Esophagus mucosa (tissue), 1 donor: Measurements from ENCODE around the gene CNOT4. TPM values are rescaled to one million over a fixed set of nuclear protein-coding genes. Genes with fewer than 3 reads are reported as not detected.

Experiments
- ATAC-seq: fragments of 200-7000 bp; cut with Tn5 transposase; one replicate; pipeline ENCODE4 v1.9.1; 2020
- total RNA-seq: library from RNA; stranded (reverse); gene quantifications from one replicate; pipeline ENCODE4 v1.2.4, GENCODE V29; 2023
- donor health status: DM: yes; HTN: yes; CAD: no.

Gene CNOT4, protein sequence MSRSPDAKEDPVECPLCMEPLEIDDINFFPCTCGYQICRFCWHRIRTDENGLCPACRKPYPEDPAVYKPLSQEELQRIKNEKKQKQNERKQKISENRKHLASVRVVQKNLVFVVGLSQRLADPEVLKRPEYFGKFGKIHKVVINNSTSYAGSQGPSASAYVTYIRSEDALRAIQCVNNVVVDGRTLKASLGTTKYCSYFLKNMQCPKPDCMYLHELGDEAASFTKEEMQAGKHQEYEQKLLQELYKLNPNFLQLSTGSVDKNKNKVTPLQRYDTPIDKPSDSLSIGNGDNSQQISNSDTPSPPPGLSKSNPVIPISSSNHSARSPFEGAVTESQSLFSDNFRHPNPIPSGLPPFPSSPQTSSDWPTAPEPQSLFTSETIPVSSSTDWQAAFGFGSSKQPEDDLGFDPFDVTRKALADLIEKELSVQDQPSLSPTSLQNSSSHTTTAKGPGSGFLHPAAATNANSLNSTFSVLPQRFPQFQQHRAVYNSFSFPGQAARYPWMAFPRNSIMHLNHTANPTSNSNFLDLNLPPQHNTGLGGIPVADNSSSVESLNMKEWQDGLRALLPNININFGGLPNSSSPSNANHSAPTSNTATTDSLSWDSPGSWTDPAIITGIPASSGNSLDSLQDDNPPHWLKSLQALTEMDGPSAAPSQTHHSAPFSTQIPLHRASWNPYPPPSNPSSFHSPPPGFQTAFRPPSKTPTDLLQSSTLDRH
- total RNA-seq, result 15.9 TPM

DNA sequence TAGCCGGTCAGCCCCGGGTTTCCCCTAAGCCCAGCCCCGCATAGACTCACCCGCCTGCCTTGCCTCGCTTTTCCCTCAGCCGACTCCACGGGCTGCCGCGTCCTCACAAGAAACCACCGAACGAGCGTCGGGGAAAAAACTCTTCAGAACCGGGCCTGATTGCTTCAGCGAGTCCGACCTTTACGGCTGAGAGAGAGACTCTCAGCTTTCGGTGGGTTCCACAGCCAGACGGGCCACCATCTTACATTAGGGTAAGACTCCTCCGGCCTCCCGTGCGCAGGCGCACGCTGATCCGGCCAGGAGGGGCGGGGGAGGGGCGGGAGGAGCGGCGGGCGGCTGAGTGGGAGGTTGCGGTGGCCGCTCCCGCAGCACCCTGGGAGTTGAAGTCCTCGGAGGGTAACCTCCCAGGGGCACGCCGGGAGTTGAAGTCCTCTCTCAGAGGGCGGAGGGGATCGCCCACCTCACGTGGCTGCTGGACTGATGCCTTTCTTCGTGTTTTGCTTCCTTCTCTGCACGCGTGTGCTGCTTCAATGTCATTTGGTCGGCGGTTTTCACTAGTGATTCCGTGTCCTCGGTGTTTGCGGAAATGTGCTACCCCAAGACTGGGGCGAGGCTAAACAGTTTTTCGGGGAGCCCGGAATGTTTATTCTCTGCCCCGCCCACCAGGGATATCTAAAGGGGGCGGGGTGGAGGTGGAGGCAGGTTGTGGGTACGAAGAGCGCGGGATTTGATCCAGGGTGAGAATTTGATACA, at the start of gene CNOT4:
TSS of gene CNOT4 (minus strand) at position 264 of the 753 bp plus-strand sequence. CDS start 71,771 bp downstream, outside the sequence.
- peak; percentile 99 for ATAC-seq

DNA sequence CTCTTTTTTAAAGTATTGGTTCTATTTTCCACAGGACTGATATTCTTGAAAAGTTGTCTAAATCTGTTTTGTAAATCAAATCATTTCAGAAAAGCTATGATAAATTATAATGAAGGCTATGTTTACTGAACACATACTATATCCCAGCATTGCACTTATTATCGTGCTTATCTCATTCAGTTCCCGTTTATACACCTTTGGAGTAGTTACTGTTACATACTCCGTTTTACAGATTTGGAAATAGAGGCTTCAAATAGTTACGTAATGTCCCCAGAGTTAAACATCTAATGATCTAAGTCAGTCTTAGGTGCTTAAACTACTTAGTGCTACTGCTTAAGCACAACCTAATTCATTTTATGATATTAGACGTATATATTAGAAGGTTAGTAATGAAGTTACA, 49.0 kb upstream of the CNOT4 start:
- ATAC-seq, result no peak

DNA sequence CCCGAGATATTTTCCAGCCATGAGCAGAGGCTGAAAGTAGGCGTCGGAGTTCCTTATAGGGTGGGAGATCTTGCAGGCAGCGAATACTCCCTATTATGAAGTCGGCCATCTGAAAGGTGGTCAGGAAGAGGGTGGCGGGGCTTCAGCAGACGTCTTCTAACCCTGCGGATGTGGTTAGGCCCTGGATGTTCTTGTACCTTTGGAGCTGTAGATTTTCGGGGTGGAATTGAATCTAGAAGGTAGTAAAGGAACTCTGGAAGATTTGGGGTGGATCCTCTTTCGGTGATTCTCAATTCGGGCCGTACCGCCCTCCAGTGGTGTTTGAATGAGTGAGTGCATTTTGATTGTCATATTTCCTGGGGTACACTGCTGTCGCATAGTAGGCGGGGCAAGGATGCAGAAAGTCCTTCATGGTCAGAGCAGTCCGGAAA, 48.5 kb upstream of the CNOT4 start:
- ATAC-seq, result peak; percentile 71

DNA sequence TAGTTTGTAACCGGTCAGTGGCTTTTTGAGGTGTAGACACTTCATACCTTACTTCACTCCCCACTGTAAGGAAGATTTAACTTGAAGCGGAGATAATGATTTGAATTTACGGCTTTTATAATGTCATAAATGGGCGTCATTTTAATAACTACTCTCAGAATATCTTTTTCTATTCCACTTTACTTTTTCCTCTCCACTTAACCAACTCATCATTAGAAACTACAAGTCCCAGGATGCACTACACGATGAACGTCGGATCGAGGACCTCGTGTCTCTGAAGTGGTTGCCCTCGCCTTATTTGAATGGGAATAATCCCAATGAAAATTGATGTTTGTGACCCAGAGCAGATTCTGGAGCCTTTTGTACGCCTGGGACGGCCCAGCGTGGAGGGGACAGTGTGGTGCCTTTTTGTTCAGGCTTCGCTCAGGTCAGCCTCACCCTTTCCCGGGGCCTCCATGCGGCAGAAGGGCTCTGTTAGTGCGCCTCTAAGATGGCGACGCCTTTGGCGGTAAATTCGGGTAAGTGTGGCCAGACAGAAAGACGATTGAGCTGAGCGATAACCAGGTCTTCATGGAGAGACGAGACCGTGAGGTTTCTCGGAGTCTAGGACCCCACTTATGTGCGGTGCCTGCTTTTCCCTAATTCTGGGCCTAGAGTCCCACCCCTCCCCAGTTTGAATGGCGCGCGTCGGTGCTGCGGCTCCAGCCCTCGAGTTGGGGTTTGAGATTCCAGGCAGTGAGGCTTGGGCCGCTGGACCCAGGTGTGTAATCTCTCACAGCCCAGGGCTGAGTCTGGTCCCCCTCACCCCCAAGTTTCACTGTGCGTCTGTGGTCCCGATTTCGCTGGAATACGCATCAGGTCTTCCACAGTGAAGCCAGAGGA, 47.8 kb upstream of the CNOT4 start, which contains the start of gene NUP205:
TSS of gene NUP205 (plus strand) at position 463 of the 882 bp plus-strand sequence. CDS start at position 491, 28 bp downstream.
- ATAC-seq, result peak; percentile 85

DNA sequence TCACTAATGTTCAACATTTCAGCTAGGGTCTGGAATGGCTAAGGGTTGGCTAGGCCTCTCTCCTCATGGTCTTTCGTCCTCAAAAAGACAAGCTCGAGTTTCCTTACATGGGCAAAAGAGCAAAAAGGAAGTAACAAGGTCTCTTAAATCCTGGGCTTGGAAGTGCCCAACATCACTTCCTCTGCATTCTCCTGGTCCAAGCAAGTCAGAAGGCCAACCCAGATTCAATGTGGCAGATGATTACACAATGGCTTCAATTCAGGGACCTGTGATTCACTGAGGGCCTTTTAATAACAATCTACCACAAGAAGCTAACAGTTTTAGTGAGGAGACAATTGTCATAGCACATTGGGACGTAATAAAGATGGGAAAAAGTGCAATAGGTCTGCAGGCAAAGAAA, 43.4 kb upstream of the CNOT4 start:
- no peak for ATAC-seq

DNA sequence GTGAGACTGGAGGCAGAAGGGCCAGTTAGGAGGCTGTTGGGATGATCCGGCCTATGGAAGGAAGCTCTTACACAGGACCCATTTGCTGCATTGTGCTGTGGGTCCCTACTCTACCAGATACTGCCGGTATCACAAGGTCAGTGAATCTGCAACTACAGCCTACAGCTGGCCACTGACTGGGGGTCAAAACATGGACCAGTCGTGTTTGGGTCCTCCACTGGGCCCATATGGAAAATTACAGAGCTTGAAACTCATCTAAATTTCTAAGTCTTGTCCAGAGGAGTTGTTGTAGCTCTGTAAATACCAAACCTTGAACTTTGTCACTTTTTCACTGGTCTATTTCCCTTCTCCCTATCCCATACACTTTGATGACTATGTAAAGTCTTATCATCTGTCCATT, 42.2 kb upstream of the CNOT4 start:
- no peak for ATAC-seq

DNA sequence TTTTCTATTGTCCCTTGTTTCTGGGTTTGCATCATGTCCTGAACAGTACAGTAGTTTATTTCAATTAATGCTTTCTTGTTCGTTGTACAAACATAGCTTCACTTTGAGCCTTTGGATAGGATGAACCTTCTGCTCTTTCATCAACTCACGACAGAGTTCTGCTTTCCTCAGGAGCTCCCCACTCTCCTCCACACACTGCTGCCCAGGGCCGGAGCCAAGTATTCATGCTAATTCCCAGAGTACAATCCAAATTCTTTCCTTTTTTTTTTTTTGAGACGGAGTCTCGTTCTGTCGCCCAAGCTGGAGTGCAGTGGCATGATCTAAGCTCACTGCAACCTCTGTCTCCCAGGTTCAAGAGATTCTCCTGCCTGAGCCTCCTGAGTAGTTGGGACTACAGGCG, 40.3 kb upstream of the CNOT4 start:
- ATAC-seq, result no peak

DNA sequence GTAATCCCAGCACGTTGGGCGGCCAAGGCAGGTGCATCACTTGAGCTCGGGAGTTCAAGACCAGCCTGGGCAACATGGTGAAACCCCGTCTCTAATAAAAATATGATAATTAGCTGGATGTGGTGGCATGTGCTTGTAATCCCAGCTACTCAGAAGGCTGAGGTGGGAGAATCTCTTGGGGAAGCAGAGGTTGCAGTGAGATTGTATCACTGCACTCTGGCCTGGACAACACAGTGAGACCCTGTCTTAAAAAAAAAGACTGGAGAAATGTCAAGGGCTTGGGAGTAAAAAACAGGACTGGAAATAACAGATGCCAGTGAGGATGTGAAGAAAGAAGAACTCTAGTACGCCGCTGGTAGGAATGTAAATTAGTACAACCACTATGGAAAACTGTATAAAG, 31.1 kb upstream of the CNOT4 start:
- no peak for ATAC-seq

DNA sequence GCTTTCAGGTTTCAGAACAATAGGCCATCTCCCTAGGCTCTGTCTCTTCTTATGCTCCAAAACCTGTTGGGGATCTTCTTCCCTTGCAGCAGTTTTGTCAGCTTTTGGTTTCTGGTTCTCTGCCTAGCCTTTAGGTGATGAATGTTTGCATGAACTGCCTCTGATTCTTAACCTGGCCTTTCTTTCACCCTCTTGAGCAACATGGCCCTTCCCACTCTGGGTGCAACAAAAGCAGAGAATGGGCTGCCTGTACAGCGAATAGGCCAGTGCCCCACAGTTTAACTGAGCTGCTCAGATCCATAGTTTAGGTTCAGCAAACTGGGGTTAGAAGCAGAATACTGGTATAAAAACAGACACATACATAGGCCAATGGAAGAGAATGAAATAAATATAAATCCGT, 29.7 kb upstream of the CNOT4 start:
- peak; percentile 61 for ATAC-seq

DNA sequence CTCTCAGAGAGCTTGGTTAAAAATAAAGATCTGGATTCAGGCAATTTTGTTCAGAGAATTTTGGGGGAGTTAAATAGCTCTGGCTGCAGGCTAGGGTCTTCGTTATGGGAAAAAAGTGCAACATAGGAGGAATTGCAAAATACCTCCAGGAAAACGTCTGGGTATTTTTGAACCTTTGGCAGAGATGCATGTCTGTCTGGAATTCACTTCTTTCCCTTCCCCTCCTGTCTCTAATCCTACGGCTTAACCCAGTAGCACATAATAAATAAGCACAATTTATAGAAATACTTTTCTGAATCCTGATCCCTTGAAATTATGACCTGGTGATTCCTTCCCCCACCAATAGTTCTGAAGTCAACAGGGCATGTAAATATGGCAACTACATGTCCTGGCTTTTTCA, 28.5 kb upstream of the CNOT4 start:
- ATAC-seq, result no peak

DNA sequence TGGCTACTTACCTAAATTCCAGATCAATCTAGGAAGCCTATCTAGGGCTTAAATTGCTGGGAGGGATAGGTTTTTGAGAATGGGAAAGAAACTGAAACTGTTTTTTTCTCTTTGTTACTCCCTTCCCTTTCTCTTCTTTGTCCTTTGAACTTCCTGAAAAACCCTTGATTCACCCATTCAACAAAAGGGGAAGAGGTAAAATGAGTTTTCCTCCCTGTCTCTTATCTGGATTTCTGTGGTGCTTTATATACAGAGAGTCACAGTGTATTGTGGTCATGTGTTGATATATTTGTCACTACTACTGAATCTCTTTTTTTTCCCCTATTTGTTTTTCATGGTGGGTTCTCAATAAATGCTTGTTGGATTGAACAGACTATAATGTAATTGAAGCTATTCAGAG, 28.0 kb upstream of the CNOT4 start:
- ATAC-seq, result no peak

DNA sequence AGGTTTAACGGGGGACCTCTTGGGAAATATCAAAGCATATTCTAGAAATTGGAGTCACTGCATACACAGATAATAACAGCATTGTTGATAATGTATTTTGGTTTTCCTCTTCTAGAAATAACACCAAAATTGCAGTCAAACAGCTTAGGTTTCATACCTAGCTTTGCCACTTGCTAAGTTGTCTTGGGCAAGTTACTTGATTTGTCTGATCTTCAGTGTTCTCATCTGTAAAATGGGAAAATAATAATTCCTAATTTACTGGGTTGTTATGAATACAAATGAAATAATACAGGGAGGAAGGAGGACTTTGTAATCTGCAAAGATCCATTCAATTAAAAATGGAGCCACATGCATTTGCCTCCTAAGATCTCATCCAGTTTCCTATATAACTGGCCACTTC, 27.6 kb upstream of the CNOT4 start:
- no peak for ATAC-seq

DNA sequence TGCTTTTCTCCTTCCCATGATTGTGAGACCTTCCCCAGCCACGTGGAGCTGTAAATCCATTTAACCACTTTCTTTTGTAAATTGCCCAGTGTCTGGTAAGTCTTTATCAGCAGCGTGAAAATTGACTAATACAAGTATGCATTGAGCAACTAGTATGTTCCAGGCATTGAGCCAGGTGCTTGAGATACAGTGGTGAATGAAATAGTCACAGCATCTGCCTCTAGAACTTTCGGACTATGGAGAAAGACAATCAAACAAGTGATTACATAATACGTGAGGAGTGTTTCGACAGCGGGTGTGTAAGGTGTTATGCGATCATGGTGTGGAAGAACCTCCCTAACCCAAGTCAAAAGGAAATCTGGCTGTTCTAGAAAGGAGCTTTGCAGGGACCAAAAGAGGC, 26.2 kb upstream of the CNOT4 start:
- peak; percentile 98 for ATAC-seq

DNA sequence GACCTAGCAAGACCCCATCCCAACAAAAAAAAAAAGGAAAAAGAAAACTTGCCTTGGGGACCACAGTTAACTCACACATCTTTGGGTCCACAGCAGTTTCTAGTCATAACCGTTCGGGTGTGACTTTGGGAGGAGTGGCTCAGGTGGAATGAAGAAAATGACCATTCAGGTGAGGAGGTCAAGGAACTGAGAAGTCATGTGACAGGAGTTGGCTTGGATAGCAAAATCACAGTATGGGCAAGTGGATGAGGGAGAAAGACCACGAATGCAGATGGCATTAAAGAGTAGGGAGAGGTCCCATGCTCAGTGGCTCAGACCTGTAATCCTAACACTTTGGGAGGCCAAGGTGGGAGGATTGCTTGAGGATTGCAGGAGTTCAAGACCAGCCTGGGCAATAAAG, 17.1 kb upstream of the CNOT4 start:
- ATAC-seq, result no peak

DNA sequence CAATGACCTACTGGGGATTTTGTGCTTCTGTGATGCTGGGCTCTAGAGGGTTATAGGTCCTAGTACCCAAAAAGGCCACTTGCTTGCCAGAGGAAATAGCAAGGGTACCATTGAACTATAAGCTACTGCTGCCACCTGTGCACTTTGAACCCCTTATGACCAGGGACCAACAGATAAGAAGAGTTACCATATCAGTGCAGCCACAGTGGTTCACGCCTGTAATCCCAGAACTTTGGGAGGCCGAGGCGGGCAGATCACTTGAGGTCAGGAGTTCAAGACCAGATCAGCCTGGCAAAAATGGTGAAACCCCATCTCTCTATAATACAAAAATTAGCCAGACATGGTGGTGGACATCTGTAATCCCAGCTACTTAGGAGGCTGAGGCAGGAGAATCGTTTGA, 15.5 kb upstream of the CNOT4 start:
- ATAC-seq, result no peak

DNA sequence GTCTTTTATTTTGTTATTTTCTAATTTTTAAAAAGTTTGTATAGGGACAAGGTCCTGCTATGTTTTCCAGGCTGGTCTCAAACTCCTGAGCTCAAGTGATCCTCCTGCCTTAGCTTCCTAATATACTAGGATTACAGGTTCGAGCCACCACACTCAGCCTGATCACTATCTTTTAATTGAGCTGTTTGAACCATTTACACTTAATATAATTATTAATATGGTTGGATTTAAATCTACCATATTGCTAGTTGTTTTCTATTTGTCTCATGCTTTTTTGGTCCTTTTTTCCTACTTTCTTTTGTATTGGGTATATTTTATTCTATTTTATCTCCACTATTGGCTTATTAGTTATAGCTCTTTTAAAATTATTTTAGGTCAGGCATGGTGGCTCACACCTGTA, 13.2 kb upstream of the CNOT4 start:
- ATAC-seq, result no peak

DNA sequence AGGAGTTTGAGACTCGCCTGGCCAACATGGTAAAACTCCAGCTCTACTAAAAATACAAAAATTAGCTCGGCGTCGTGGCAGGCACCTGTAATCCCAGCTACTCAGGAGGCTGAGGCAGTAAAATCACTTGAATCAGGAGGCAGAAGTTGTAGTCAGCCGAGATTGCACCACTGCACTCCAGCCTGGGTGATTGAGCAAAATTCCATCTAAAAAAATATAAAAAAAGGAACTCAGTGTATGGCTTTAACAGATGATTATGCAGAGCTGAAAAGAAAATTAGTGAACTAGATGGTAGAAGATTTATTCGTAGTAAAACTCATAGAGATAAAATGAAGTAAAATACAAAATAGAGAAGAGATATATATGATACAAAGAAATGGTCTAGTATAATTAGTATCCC, 12.6 kb upstream of the CNOT4 start:
- no peak for ATAC-seq

DNA sequence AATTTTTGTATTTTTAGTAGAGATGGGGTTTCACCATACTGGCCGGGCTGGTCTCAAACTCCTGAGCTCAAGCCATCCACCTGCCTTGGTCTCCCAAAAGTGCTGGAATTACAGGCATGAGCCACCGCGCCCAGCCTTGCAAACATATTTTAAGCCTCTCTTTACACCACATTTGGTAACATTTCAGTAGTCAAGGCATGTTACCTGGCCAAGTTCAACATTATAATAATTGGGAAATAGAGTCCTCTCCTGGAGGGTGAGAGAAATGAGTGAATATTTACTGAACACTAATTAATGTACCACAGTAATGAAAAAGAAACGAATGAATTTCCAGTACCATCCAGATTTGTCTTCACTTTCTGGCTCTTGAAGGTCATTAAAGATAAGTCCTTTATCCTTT, 10.0 kb upstream of the CNOT4 start:
- no peak for ATAC-seq

DNA sequence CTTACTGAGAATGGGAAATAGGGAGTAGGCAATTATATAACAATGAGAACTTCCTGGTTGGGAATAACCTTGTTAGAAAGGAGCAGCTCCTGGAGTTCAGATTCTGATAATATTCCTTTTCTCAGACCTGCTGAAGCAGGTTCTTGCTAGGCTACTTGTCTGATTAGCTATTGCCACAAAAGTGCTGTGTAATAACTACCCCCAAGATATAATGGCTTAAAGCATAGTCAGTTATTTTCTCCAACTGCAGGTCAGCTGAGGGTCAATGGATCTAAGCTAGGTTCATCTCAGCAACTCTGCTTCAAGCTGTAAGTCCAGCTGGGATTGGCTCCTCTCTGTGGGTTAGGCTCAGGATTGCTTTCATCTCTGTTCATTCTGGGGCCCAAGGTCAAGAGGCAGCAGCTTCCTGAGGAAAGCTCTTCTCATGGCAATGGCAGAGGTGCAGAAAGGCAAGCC, 9.4 kb upstream of the CNOT4 start:
- ATAC-seq, result peak; percentile 64

DNA sequence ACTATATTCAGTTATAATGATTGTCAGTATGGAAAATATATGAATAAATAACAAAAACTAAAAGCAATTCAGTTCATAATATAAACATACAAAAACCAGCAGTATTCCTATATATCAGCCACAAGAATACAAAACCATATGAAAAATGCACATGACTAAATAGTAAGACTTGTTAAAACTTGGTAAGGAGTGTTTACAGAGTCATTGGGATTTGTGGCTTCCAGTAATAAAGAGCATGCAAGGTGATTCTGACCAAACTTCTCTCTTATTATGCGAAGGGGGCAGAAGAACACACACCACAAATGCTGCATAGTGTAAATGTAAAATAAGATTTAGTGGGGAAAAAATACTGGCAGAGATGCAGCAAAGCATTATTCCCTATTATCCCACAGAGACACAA, 8.8 kb upstream of the CNOT4 start:
- no peak for ATAC-seq

DNA sequence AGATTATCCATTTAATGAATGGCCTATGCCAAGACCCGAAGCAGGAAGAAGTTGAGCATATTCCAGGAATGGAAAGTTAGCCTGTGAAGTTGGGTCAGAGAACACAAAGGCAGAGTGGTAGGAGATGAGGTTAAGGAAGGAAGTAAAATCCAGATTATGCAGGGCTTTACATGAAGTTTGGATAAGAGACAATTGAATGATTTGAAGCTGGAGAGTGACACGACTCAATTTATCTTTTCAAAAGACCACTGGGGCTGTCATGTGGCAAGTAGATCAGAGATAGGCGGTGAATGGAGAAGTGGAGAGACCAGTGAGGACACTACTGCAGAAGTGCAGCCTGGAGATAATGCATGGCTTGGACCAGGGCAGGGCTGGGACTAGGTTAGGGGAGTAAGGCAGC, 7.2 kb upstream of the CNOT4 start:
- ATAC-seq, result no peak

DNA sequence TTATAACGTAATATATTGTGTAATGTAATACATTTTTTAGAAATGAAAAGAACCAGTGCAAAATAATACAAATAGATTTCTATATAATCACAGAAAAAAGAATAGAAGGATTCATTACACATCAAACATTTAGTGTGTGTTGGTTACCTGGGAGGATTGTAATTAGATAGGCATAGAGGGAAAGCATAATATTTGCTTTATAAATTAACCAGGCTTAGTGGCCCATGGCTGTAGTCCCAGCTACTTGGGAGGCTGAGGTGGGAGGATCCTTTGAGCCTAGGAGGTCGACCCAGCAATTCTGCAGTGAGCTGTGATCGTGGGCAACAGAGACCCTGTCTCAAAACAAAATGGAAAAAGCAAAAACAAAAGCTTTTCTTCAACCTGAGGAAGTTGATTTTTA, 5.0 kb upstream of the CNOT4 start:
- no peak for ATAC-seq
